Ishikawa (cell line): Measurements from ENCODE around the gene GYS2.

Experiments
- FOXM1 ChIP-seq: IDR thresholded peaks from 2 replicates; pipeline ENCODE4 v1.6.1; 2012; ENCODE audit warnings: low read depth, borderline replicate concordance
- NFIC ChIP-seq: IDR thresholded peaks from 2 replicates; pipeline ENCODE4 v1.6.1; 2012
- YY1 ChIP-seq: IDR thresholded peaks from 2 replicates; pipeline ENCODE4 v1.6.1; 2012; ENCODE audit warnings: low read depth
- ZBTB7A ChIP-seq: IDR thresholded peaks from 2 replicates; pipeline ENCODE4 v1.6.1; 2012; ENCODE audit warnings: low read depth
- TF ChIP-seq, protein P1 (sequence below): IDR thresholded peaks from 2 replicates; pipeline ENCODE4 v1.6.1; 2012
- TF ChIP-seq, protein P2 (sequence below): IDR thresholded peaks from 2 replicates; pipeline ENCODE4 v1.6.1; 2012
- TF ChIP-seq, protein P3 (sequence below): IDR thresholded peaks from 2 replicates; pipeline ENCODE4 v1.6.1; 2012; ENCODE audit warnings: low read depth, mild to moderate bottlenecking

DNA sequence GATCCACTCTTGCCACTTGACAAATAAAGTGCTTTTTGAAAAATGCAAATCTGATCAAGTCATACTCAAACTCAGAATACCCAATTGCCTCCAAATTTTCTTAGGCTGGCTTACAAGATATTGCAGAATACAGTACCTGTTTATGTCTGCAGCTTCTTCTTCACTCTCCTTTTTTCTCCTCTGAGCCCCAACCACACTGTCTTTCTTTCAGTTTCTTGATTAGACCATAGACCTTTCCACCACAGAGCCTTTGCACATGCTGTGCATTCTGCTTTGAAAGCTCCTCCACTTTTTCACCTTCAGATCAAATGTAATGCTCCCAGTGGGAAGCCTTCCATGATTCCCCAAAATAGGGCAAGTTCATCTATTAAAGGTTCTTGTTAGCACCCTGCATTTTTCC lies 13.9 kb upstream of the GYS2 start:
- no peak for TF ChIP-seq NFIC
- TF ChIP-seq, protein P1, sequence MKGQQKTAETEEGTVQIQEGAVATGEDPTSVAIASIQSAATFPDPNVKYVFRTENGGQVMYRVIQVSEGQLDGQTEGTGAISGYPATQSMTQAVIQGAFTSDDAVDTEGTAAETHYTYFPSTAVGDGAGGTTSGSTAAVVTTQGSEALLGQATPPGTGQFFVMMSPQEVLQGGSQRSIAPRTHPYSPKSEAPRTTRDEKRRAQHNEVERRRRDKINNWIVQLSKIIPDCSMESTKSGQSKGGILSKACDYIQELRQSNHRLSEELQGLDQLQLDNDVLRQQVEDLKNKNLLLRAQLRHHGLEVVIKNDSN = no peak
- no peak for TF ChIP-seq ZBTB7A
- TF ChIP-seq YY1 = no peak
- TF ChIP-seq FOXM1 = no peak
- TF ChIP-seq, protein P2, sequence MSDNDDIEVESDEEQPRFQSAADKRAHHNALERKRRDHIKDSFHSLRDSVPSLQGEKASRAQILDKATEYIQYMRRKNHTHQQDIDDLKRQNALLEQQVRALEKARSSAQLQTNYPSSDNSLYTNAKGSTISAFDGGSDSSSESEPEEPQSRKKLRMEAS = no peak
- TF ChIP-seq, protein P3, sequence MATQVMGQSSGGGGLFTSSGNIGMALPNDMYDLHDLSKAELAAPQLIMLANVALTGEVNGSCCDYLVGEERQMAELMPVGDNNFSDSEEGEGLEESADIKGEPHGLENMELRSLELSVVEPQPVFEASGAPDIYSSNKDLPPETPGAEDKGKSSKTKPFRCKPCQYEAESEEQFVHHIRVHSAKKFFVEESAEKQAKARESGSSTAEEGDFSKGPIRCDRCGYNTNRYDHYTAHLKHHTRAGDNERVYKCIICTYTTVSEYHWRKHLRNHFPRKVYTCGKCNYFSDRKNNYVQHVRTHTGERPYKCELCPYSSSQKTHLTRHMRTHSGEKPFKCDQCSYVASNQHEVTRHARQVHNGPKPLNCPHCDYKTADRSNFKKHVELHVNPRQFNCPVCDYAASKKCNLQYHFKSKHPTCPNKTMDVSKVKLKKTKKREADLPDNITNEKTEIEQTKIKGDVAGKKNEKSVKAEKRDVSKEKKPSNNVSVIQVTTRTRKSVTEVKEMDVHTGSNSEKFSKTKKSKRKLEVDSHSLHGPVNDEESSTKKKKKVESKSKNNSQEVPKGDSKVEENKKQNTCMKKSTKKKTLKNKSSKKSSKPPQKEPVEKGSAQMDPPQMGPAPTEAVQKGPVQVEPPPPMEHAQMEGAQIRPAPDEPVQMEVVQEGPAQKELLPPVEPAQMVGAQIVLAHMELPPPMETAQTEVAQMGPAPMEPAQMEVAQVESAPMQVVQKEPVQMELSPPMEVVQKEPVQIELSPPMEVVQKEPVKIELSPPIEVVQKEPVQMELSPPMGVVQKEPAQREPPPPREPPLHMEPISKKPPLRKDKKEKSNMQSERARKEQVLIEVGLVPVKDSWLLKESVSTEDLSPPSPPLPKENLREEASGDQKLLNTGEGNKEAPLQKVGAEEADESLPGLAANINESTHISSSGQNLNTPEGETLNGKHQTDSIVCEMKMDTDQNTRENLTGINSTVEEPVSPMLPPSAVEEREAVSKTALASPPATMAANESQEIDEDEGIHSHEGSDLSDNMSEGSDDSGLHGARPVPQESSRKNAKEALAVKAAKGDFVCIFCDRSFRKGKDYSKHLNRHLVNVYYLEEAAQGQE = no peak
